ENCODE data around the gene ST6GALNAC6. TPM values are rescaled to one million over a fixed set of nuclear protein-coding genes. Genes with fewer than 3 reads are reported as not detected.
"Not testable (repeated sequence)": the region's sequence is repeated elsewhere in the genome, so short reads cannot be mapped to it uniquely, and the experiment has no call there.

The ST6GALNAC6 gene
- total RNA-seq, 1 donor from 2014 or later = 48.4 TPM

DNA sequence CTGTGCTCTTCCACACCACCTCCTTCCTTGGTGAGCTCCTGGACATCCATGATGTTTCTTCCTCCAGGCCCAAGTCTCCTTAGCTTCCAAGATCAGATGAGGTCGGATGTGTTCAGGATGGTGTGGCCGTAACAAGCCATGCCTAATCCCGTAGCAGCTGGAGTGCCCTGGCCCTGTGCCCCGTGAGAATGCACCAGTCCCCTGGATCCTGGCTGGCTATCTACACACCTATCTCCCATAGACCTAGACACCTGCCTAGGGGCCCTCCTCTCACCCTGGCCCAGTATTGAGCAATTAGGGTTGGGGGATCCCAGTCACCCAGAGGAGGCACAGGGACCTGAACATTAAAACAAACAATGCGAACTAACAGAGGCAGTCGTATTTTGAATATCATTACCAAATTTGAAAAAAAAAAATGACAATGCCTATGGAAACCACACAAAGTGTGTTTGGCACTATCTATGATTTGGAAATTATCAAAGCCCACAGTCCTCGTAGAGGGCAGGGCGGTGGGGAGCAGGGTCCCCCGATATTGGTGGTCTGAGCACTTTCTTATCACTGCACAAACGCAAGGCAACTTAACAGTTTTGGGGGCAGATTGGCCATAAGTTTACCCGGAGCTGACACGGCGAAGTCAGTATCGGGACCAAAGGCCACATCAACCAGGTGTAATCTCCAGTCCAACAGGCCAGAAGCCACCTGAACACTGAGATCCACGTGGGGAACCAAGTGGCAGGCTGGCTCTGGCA is 58.1 kb downstream of the ST6GALNAC6 start:
- intact Hi-C loops (cut with micrococcal nuclease) = no loop called here
- no peaks in the 10 kb centered on the region for H3K9me3 ChIP-seq (replicated peaks)
- TF ChIP-seq, protein P1, sequence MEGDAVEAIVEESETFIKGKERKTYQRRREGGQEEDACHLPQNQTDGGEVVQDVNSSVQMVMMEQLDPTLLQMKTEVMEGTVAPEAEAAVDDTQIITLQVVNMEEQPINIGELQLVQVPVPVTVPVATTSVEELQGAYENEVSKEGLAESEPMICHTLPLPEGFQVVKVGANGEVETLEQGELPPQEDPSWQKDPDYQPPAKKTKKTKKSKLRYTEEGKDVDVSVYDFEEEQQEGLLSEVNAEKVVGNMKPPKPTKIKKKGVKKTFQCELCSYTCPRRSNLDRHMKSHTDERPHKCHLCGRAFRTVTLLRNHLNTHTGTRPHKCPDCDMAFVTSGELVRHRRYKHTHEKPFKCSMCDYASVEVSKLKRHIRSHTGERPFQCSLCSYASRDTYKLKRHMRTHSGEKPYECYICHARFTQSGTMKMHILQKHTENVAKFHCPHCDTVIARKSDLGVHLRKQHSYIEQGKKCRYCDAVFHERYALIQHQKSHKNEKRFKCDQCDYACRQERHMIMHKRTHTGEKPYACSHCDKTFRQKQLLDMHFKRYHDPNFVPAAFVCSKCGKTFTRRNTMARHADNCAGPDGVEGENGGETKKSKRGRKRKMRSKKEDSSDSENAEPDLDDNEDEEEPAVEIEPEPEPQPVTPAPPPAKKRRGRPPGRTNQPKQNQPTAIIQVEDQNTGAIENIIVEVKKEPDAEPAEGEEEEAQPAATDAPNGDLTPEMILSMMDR (IDR thresholded peaks at IDR 0.05; ENCODE audit: borderline replicate concordance) = no peak
- no peaks in the 10 kb centered on the region for H3K27me3 ChIP-seq (ENCODE audit: low read depth)
- peak overlapping the region; percentile 49 for H3K4me3 ChIP-seq
- peak overlapping the region; percentile 97 for H3K27ac ChIP-seq (replicated peaks)
- DNase-seq = no peak
- H3K4me1 ChIP-seq = peaks cover 98% of the 10 kb centered on the region
- peaks cover 34% of the 10 kb centered on the region for H3K36me3 ChIP-seq

DNA sequence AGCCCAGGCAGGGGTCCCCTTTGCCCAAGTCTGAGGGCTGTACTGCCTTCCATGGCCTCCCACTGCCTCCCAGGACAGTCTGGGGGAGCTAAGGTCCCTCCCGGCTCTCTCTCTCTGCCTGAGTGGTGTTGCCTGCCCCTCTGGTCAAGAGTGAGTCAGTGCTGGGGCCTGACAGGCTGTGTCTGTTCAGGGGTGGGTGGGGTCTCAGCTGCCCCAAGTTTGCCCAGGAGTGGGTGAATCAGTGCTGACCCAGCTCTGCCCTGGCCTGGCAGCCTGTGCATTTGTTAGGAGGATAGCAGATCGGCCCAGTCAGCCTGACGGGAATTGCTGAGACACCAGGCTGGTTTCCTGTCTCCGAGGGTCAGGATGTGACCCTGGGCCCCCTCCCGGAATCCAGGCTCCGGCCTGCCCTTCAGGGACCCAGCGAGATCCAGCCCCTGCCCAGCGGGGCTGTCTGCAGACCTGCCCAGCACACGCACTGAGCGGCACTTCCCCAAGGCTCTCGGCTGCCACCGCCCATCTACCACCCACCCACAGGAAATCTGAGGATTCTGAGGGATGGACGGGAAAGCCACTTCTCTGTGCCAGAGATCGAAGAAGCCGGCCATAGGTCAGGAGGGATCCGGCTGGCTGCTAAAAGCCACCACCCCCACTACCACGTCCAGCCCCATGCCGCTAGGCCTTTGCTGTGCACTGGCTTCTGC is 60.9 kb downstream of the ST6GALNAC6 start:
- Histone ChIP-seq H3K27me3 (ENCODE audit: low read depth) (no peaks in the 10 kb centered on the region), H3K4me1 (peaks cover 99% of the 10 kb centered on the region), H3K27ac (replicated peaks) (peak overlapping the region; percentile 97), H3K9me3 (replicated peaks) (no peaks in the 10 kb centered on the region), H3K4me3 (peak overlapping the region; percentile 49), H3K36me3 (peaks cover 34% of the 10 kb centered on the region)
- intact Hi-C loops (cut with micrococcal nuclease) = no loop called here
- DNase-seq = peak; percentile 71
- TF ChIP-seq, protein P1 (IDR thresholded peaks at IDR 0.05; ENCODE audit: borderline replicate concordance) = no peak

DNA sequence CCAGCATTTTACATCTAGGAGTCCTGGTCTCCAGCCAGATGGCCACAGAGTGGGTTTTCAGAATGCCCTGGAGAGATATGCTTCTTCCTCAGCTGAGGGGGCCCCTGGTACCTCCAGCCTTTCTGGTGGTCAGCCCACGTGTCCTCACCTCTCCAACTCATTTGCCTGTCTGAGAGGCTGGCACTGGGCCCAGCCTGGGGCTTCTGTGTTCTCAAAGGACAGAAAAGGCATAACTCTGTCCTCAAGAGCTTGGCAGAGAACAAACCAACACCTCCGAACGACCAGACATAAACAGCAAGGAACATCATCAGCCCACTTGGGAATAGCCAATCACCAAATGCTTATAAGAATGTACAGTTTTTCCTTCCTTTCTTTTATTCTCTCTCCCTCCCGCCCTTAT is 62.1 kb downstream of the ST6GALNAC6 start:
- Histone ChIP-seq H3K4me3 (peak overlapping the region; percentile 49), H3K4me1 (peaks cover 100% of the 10 kb centered on the region), H3K36me3 (peaks cover 26% of the 10 kb centered on the region), H3K27me3 (ENCODE audit: low read depth) (no peaks in the 10 kb centered on the region), H3K9me3 (replicated peaks) (no peaks in the 10 kb centered on the region), H3K27ac (replicated peaks) (peak overlapping the region; percentile 97)
- TF ChIP-seq, protein P1 (IDR thresholded peaks at IDR 0.05; ENCODE audit: borderline replicate concordance) = no peak
- intact Hi-C loops (cut with micrococcal nuclease) = no loop called here
- no peak for DNase-seq

DNA sequence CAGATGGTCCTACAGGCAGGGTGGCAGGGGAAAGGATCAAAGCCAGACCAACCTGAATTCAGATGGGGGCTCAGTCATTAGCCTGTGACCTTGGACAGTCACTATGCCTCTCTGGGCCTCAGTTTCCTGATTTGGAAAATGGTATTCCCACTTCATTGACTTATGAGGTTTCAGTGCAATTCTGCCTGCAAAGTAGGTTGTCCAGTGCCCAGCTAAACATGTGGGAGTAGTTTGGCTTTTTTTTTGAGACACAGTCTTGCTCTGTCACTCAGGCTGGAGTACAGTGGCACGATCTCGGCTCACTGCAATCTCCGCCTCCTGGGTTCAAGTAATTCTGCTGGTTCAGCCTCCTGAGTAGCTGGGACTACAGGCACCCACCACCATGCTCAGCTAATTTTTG is 62.8 kb downstream of the ST6GALNAC6 start:
- intact Hi-C loops (cut with micrococcal nuclease); H3K27me3 ChIP-seq (ENCODE audit: low read depth); DNase-seq; H3K9me3 ChIP-seq (replicated peaks): not testable (repeated sequence)
- H3K4me3 ChIP-seq = peak overlapping the region; percentile 34
- peak overlapping the region; percentile 97 for H3K27ac ChIP-seq (replicated peaks)
- H3K36me3 ChIP-seq = peaks cover 21% of the 10 kb centered on the region
- peaks cover 100% of the 10 kb centered on the region for H3K4me1 ChIP-seq

DNA sequence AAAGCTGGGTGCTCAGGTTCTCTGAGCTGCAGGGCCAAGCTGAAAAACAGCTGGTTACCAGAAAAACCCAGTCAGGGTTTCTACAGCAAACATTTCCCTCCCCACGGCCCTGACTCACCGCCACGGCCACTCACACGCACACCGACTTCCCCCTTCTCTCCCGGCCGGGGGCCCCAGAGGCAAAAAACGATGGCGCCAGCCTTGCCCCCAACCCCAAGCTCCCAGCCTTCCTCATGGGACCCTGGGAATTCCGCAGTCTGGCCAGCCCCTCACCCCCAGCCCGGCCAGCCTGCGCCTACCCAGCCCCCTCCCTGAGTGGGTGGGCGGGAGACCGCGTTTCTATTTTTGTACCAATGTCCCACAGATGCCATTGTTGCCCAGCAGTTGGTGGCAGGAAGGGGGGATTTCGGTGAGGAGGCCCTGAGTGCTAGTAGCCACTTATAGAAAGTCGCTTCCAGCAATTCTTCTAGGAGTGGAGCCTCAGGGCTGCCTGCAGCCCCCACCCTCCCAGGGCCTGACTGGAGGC is 63.3 kb downstream of the ST6GALNAC6 start:
- intact Hi-C loops (cut with micrococcal nuclease) = no loop called here
- H3K27ac ChIP-seq (replicated peaks) = peak overlapping the region; percentile 97
- no peaks in the 10 kb centered on the region for H3K27me3 ChIP-seq (ENCODE audit: low read depth)
- no peak for DNase-seq
- peaks cover 100% of the 10 kb centered on the region for H3K4me1 ChIP-seq
- H3K9me3 ChIP-seq (replicated peaks) = no peaks in the 10 kb centered on the region
- TF ChIP-seq, protein P1 (IDR thresholded peaks at IDR 0.05; ENCODE audit: borderline replicate concordance) = no peak
- peaks cover 21% of the 10 kb centered on the region for H3K36me3 ChIP-seq
- peak overlapping the region; percentile 34 for H3K4me3 ChIP-seq

Small RNA genes lying within 50 kb of the gene (microRNA-seq; reads per million reads assigned to microRNA genes)
- gene MIR4672 = not detected

Other genes with a start within 250 kb of the ST6GALNAC6 start
- not detected for gene CFAP157, start 192.6 kb downstream of the ST6GALNAC6 start, total RNA-seq
- gene PTRH1, start 183.9 kb downstream of the ST6GALNAC6 start, total RNA-seq = 13.9 TPM
- gene TTC16, start 183.5 kb downstream of the ST6GALNAC6 start, total RNA-seq = 0.25 TPM
- 2.3 TPM for gene TOR2A, start 164.3 kb downstream of the ST6GALNAC6 start, total RNA-seq
- 18.2 TPM for gene SH2D3C, start 120.9 kb downstream of the ST6GALNAC6 start, total RNA-seq
- gene CDK9, start 113.6 kb downstream of the ST6GALNAC6 start, total RNA-seq = 46.4 TPM
- 38.0 TPM for gene FPGS, start 96.7 kb downstream of the ST6GALNAC6 start, total RNA-seq
- gene ENG, start 44.9 kb downstream of the ST6GALNAC6 start, total RNA-seq = 139 TPM
- gene AK1, start 21.9 kb downstream of the ST6GALNAC6 start, total RNA-seq = 844 TPM
- 31.3 TPM for gene ST6GALNAC4, start 17.4 kb upstream of the ST6GALNAC6 start, total RNA-seq
- 0.85 TPM for gene PIP5KL1, start 31.2 kb upstream of the ST6GALNAC6 start, total RNA-seq
- 14.0 TPM for gene DPM2, start 38.3 kb upstream of the ST6GALNAC6 start, total RNA-seq
- gene EEIG1, start 81.4 kb upstream of the ST6GALNAC6 start, total RNA-seq = 20.7 TPM
- gene NAIF1, start 167.7 kb upstream of the ST6GALNAC6 start, total RNA-seq = 7.9 TPM
- 5.4 TPM for gene SLC25A25, start 168.6 kb upstream of the ST6GALNAC6 start, total RNA-seq
- gene PTGES2, start 228.1 kb upstream of the ST6GALNAC6 start, total RNA-seq = 141 TPM
- not detected for gene LCN2, start 249.8 kb upstream of the ST6GALNAC6 start, total RNA-seq